CD14-positive monocyte (primary cell): ENCODE data around the gene RPP14. TPM values are rescaled to one million over a fixed set of nuclear protein-coding genes. Genes with fewer than 3 reads are reported as not detected.

ENCODE experiments used
- DNase-seq, 3 donors: peaks; one replicate each; pipeline ENCODE4 v3.0.0-alpha.2; 2011 to 2022
- H2AFZ ChIP-seq: 2 replicates; pipeline ENCODE4 v1.6.0; 2012; ENCODE audit warnings: mild to moderate bottlenecking, low read depth, low read length, inconsistent platforms; ENCODE audit not compliant: insufficient read depth, poor library complexity, severe bottlenecking
- H3K27ac ChIP-seq, 2 donors: 1 replicate in 1 of 2; 2 replicates in 1 of 2; pipeline ENCODE4 v1.5.1; 2012 to 2013; ENCODE audit warnings: low read length in 2 of 2, control low read depth in 1 of 2, inconsistent platforms in 1 of 2, low read depth in 1 of 2, mild to moderate bottlenecking in 1 of 2
- H3K27me3 ChIP-seq, 2 donors: one replicate each; pipeline versions ENCODE4 v1.6.0 to v1.6.1; 2011 to 2013; ENCODE audit warnings: low read length in 2 of 2; ENCODE audit not compliant: control insufficient read depth in 2 of 2, insufficient read depth in 2 of 2
- H3K36me3 ChIP-seq, 2 donors: replicated peaks in 1 of 2; 1 replicate in 1 of 2; 2 replicates in 1 of 2; pipeline versions ENCODE4 v1.5.1 to v1.6.1; 2012 to 2013; ENCODE audit warnings: low read length in 2 of 2, control low read depth in 1 of 2, inconsistent platforms in 1 of 2, mild to moderate bottlenecking in 1 of 2; ENCODE audit not compliant: insufficient read depth in 2 of 2, control insufficient read depth in 1 of 2
- H3K4me1 ChIP-seq, 2 donors: 1 replicate in 1 of 2; 2 replicates in 1 of 2; pipeline versions ENCODE4 v1.5.1 to v1.6.1; 2012 to 2013; ENCODE audit warnings: low read length in 2 of 2, control low read depth in 1 of 2, inconsistent platforms in 1 of 2, mild to moderate bottlenecking in 1 of 2, moderate library complexity in 1 of 2; ENCODE audit not compliant: insufficient read depth in 2 of 2, control insufficient read depth in 1 of 2
- H3K4me2 ChIP-seq: replicated peaks from 2 replicates; pipeline ENCODE3; 2012; ENCODE audit warnings: low read length, moderate library complexity, mild to moderate bottlenecking; ENCODE audit not compliant: poor library complexity, severe bottlenecking; ENCODE audit errors: extremely low read depth
- H3K4me3 ChIP-seq, 3 experiments: fragments of 200-600 bp in 1 of 3; sonication (generic) in 1 of 3; replicated peaks in 1 of 3; 1 replicate in 2 of 3; 2 replicates in 1 of 3; pipeline ENCODE4 v1.5.1; 2011 to 2013; ENCODE audit warnings: low read length in 3 of 3, mild to moderate bottlenecking in 3 of 3, control low read depth in 2 of 3, low read depth in 2 of 3, inconsistent platforms in 1 of 3, moderate library complexity in 1 of 3
- H3K79me2 ChIP-seq: 2 replicates; pipeline ENCODE4 v1.6.0; 2012; ENCODE audit warnings: mild to moderate bottlenecking, control low read depth, inconsistent platforms, low read length, moderate library complexity; ENCODE audit not compliant: insufficient read depth
- H3K9ac ChIP-seq: 2 replicates; pipeline ENCODE4 v1.6.0; 2017; ENCODE audit warnings: low read length, mild to moderate bottlenecking; ENCODE audit not compliant: insufficient read depth, poor library complexity, severe bottlenecking
- H3K9me3 ChIP-seq, 2 donors: replicated peaks in 1 of 2; 1 replicate in 1 of 2; 2 replicates in 1 of 2; pipeline versions ENCODE4 v1.5.1 to v1.6.1; 2012 to 2013; ENCODE audit warnings: low read length in 2 of 2, control low read depth in 1 of 2; ENCODE audit not compliant: control insufficient read depth in 1 of 2, insufficient read depth in 1 of 2
- H4K20me1 ChIP-seq: 2 replicates; pipeline ENCODE4 v1.6.0; 2012; ENCODE audit warnings: mild to moderate bottlenecking, low read length, control low read depth, moderate library complexity; ENCODE audit not compliant: insufficient read depth
- H3K27ac Mint-ChIP-seq, 7 donors: one replicate each; pipeline ENCODE4 v1.8.0; 2020; ENCODE audit warnings: mild to moderate bottlenecking in 7 of 7, mixed read lengths in 7 of 7, moderate library complexity in 6 of 7, inconsistent platforms in 2 of 7
- H3K27me3 Mint-ChIP-seq, 3 donors: one replicate each; pipeline ENCODE4 v1.8.0; 2021 to 2022; ENCODE audit warnings: low read depth in 3 of 3, mild to moderate bottlenecking in 3 of 3, mixed read lengths in 3 of 3, moderate library complexity in 3 of 3, inconsistent platforms in 1 of 3
- H3K36me3 Mint-ChIP-seq, 2 donors: one replicate each; pipeline ENCODE4 v1.8.0; 2020; ENCODE audit warnings: mixed read lengths in 2 of 2, inconsistent platforms in 1 of 2, mild to moderate bottlenecking in 1 of 2
- H3K4me1 Mint-ChIP-seq: one replicate; pipeline ENCODE4 v1.8.0; 2020; ENCODE audit warnings: mild to moderate bottlenecking, mixed read lengths
- H3K4me3 Mint-ChIP-seq, 2 donors: one replicate each; pipeline ENCODE4 v1.8.0; 2020; ENCODE audit warnings: mild to moderate bottlenecking in 2 of 2, mixed read lengths in 2 of 2, moderate library complexity in 1 of 2
- H3K9me3 Mint-ChIP-seq, 7 donors: one replicate each; pipeline ENCODE4 v1.8.0; 2020 to 2022; ENCODE audit warnings: mixed read lengths in 7 of 7, mild to moderate bottlenecking in 6 of 7, moderate library complexity in 6 of 7, inconsistent platforms in 2 of 7
- WGBS: methylation state at CpG from one replicate; pipeline ENCODE4 v1.1.5; 2013; ENCODE audit warnings: missing lambda C conversion rate; ENCODE audit not compliant: insufficient coverage; 5-methylcytosine and 5-hydroxymethylcytosine counted together
- intact Hi-C, 2 donors: fragments of 100-400 bp; cut with micrococcal nuclease; formaldehyde crosslinking; loops; one replicate each; pipeline versions ENCODE4 v1.15.0 to v1.15.1; 2023
- polyA plus RNA-seq, 3 donors: library from polyadenylated mRNA; depleted of rRNA in 1 of 3; unstranded in 2 of 3; stranded (reverse) in 1 of 3; fragments of 300-500 nt in 2 of 3; fragments of >200 nt in 1 of 3; fragmentation: Illumina TruSeq in 2 of 3; gene quantifications; 1 replicate in 2 of 3; 2 replicates in 1 of 3; pipeline ENCODE4 v1.2.3, GENCODE V29; 2012 to 2021
- TF ChIP-seq, protein P1 (sequence below): fragments of 200-600 bp; IDR thresholded peaks from one replicate; pipeline ENCODE4 v1.8.0; 2022; ENCODE audit warnings: antibody characterized with exemption, mild to moderate bottlenecking

RPP14 gene
- polyA plus RNA-seq, 3 donors = 3.5 to 8.8 (median 6.6) TPM

DNA sequence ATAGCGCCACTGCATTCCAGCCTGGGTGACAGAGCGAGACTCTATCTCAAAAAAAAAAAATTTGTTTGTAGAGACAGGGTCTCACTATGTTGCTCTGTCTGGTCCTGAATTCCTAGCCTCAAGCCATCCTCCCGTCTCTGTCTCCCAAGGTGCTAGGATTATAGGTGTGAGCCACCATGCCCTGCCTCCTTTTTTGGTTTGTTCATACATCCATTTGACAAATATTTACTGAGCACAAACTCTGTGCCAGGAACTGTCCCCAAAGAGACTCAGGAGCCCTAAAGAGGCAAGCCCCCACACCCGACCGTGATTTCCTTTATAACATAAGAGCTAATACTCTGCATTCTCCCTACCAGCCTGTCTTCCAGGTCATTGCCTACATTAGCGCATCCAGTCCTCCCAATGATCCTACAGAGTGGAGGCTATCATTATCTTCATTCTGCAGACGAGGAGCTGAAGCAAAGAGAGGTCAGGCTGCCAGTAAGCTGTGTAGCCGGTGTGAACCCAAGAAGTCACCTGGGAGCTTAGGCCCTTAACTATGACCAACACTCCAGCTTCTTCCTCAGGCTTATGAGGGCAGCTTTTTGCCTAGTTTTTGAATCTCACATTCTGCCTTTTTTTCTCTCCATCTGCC is 20.3 kb downstream of the RPP14 start:
- H3K4me3 Mint-ChIP-seq = no peak overlapping the region
- H3K27me3 Mint-ChIP-seq = peaks cover 0 to 2% (median 0%) of the 10 kb centered on the region in 3 donors
- Histone ChIP-seq H4K20me1 (peaks cover 5% of the 10 kb centered on the region), H3K27ac (no peak overlapping the region), H3K4me2 (no peak overlapping the region), H2AFZ (no peak overlapping the region), H3K4me1 (no peaks in the 10 kb centered on the region), H3K9me3 (no peaks in the 10 kb centered on the region), H3K36me3 (no peaks in the 10 kb centered on the region), H3K4me3 (no peak overlapping the region), H3K27me3 (no peaks in the 10 kb centered on the region), H3K79me2 (no peaks in the 10 kb centered on the region), H3K9ac (no peak overlapping the region)
- no peaks in the 10 kb centered on the region for H3K9me3 Mint-ChIP-seq
- no peaks in the 10 kb centered on the region for H3K36me3 Mint-ChIP-seq
- DNase-seq = no peak
- TF ChIP-seq, protein P1, sequence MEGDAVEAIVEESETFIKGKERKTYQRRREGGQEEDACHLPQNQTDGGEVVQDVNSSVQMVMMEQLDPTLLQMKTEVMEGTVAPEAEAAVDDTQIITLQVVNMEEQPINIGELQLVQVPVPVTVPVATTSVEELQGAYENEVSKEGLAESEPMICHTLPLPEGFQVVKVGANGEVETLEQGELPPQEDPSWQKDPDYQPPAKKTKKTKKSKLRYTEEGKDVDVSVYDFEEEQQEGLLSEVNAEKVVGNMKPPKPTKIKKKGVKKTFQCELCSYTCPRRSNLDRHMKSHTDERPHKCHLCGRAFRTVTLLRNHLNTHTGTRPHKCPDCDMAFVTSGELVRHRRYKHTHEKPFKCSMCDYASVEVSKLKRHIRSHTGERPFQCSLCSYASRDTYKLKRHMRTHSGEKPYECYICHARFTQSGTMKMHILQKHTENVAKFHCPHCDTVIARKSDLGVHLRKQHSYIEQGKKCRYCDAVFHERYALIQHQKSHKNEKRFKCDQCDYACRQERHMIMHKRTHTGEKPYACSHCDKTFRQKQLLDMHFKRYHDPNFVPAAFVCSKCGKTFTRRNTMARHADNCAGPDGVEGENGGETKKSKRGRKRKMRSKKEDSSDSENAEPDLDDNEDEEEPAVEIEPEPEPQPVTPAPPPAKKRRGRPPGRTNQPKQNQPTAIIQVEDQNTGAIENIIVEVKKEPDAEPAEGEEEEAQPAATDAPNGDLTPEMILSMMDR = no peak
- H3K27ac Mint-ChIP-seq = peak overlapping the region in 1 of 7 donors; percentile 19
- peaks cover 4% of the 10 kb centered on the region for H3K4me1 Mint-ChIP-seq
- intact Hi-C loops = loop anchor here in 1 of 2 donors (10.0 kb wide), 1 partner anchor 208 kb away; the partner anchor contains the start of gene ACOX2
- 100% methylated on average over 8 of the region's 8 CpGs for WGBS

DNA sequence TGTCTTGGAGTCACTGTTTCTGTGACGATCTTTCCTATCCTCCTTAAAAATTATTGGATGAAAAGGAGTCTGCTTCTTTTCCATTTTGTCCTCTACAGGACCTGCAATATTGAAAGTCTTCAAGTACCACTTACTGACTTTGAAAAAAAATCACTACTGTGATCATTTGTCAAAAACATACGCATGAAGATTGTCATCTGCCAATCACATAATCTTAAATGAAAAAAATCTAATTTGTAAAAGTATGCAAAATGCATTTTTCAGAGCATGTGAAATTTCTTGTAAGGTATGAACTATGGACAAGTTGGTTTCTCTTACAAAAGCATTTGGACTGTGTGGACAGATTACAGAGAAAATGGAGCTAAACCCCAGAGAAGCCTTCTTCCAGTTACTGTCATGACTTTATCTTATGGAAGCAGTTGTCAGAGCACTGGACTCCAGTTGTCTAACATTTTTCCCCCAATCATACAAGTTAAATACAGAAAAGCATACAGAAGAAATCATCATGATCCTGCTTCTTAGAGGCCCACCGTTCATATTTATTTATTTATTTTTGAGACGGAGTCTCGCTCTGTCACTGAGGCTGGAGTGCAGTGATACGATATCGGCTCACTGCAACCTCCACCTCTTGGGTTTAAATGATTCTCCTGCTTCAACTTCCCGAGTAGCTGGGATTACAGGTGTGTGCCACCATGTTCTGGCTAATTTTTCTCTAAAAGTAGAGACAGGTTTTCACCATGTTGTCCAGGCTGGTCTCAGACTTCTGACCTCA is 23.3 kb downstream of the RPP14 start:
- H3K27ac ChIP-seq = no peak overlapping the region

More for the DNA sequence above, 23.3 kb downstream of the RPP14 start:
- no peaks in the 10 kb centered on the region for H3K36me3 ChIP-seq
- Mint-ChIP-seq H3K27me3 (peaks cover 0 to 2% (median 2%) of the 10 kb centered on the region in 3 donors), H3K4me3 (no peak overlapping the region), H3K36me3 (no peaks in the 10 kb centered on the region), H3K4me1 (peaks cover 21% of the 10 kb centered on the region), H3K27ac (no peak overlapping the region), H3K9me3 (no peaks in the 10 kb centered on the region)
- no peak overlapping the region for H3K4me2 ChIP-seq
- H3K4me1 ChIP-seq = peaks cover 12 to 17% of the 10 kb centered on the region in 2 donors
- H4K20me1 ChIP-seq = no peaks in the 10 kb centered on the region
- TF ChIP-seq, protein P1 = no peak
- no peak overlapping the region for H2AFZ ChIP-seq
- no peaks in the 10 kb centered on the region for H3K27me3 ChIP-seq
- intact Hi-C loops = loop anchor here in 1 of 2 donors (10.0 kb wide), 1 partner anchor 205 kb away; the partner anchor contains the start of gene ACOX2
- H3K4me3 ChIP-seq = no peak overlapping the region
- DNase-seq = no peak
- no peaks in the 10 kb centered on the region for H3K9me3 ChIP-seq
- no peak overlapping the region for H3K9ac ChIP-seq
- peaks cover 22% of the 10 kb centered on the region for H3K79me2 ChIP-seq
- WGBS = no CpG with 5 or more reads among the region's 8 CpGs
